Measurements from ENCODE around the gene HARS2. TPM values are rescaled to one million over a fixed set of nuclear protein-coding genes. Genes with fewer than 3 reads are reported as not detected.
"Not testable (repeated sequence)": the region's sequence is repeated elsewhere in the genome, so short reads cannot be mapped to it uniquely, and the experiment has no call there.

Gene HARS2
- total and polyA plus RNA-seq, 10 of the 15 experiments (the other 5 are each of a cell fraction or from before 2014, with no cell fraction given), result 9.3 to 34.3 (median 24.8) TPM

GRCh38 chr5:140707812-140708211 lies 16.6 kb downstream of the HARS2 start:
- no peaks in the 10 kb centered on the region for H3K4me1 ChIP-seq (ENCODE audit: control insufficient read depth, insufficient read depth, low read length)
- H2AFZ ChIP-seq (ENCODE audit: control insufficient read depth, low read depth, low read length), result no peak overlapping the region
- CTCF ChIA-PET, result interaction anchor here (1.7 kb wide), 1 partner anchor 11 kb away, joined by 4 read pairs; no protein-coding TSS in a partner anchor
- 100% methylated on average over 3 of the region's 4 CpGs for WGBS (ENCODE audit: insufficient coverage, insufficient replicate concordance, low lambda C conversion rate, missing lambda C conversion rate)
- no peaks in the 10 kb centered on the region for H3K9me3 ChIP-seq (replicated peaks; ENCODE audit: control insufficient read depth, insufficient read depth, low read length)
- ATAC-seq (no peak), FAIRE-seq (no peak), DNase-seq (ENCODE audit: low read depth, low spot score) (no peak)
- SMC1A ChIA-PET (ENCODE audit: uncharacterized antibody, unreplicated experiment), result interaction anchor here (0.8 to 1.2 kb wide), 3 partner anchors 17 to 19 kb away, joined by 4 to 5 read pairs (median 4); partner anchors contain the start of genes HARS1 and HARS2
- H4K20me1 ChIP-seq (ENCODE audit: control insufficient read depth, insufficient read depth), result no peaks in the 10 kb centered on the region
- H3K4me2 ChIP-seq (ENCODE audit: control insufficient read depth, insufficient read depth), result no peak overlapping the region
- no peak overlapping the region for H3K9ac ChIP-seq (ENCODE audit: control insufficient read depth, insufficient read depth, low read length)
- in situ Hi-C loops (cut with MboI), result no loop called here
- POLR2A ChIA-PET, result no interaction called here
- H3K27me3 ChIP-seq (replicated peaks in 1 of 2; ENCODE audit: control insufficient read depth in 2 of 2, insufficient read depth in 2 of 2, low read length in 1 of 2), result no peaks in the 10 kb centered on the region
- BruUV-seq (replicated peaks), result no TSS peak
- TF ChIP-seq POLR2AphosphoS5 (IDR thresholded peaks at IDR 0.05; ENCODE audit: low read length) (peak; percentile 50; the same call in 1 of the 2 replicates), STAT3 (IDR thresholded peaks at IDR 0.05; ENCODE audit: low read depth, low read length) (no peak)
- no peak overlapping the region for H3K27ac ChIP-seq (ENCODE audit: control insufficient read depth, insufficient read depth)
- no peaks in the 10 kb centered on the region for H3K79me2 ChIP-seq (ENCODE audit: control insufficient read depth, insufficient read depth, low read length)
- H3K36me3 ChIP-seq (ENCODE audit: control insufficient read depth in 2 of 2, insufficient read depth in 2 of 2, low read length in 1 of 2), result peaks cover 11 to 24% of the 10 kb centered on the region in 2 experiments
- RAD21 ChIA-PET (ENCODE audit: unreplicated experiment), result no interaction called here
- no peak overlapping the region for H3K4me3 ChIP-seq
- intact Hi-C loops (cut with micrococcal nuclease; ENCODE audit: unreplicated experiment), result no loop called here

GRCh38 chr5:140708787-140709186 lies 17.5 kb downstream of the HARS2 start:
- BruUV-seq (replicated peaks); in situ Hi-C loops (cut with MboI); H3K9me3 ChIP-seq (replicated peaks; ENCODE audit: control insufficient read depth, insufficient read depth, low read length); POLR2A ChIA-PET; H4K20me1 ChIP-seq (ENCODE audit: control insufficient read depth, insufficient read depth); H3K4me1 ChIP-seq (ENCODE audit: control insufficient read depth, insufficient read depth, low read length); H3K4me2 ChIP-seq (ENCODE audit: control insufficient read depth, insufficient read depth); H3K79me2 ChIP-seq (ENCODE audit: control insufficient read depth, insufficient read depth, low read length); FAIRE-seq; ATAC-seq; H3K27ac ChIP-seq (ENCODE audit: control insufficient read depth, insufficient read depth); intact Hi-C loops (cut with micrococcal nuclease; ENCODE audit: unreplicated experiment); RAD21 ChIA-PET (ENCODE audit: unreplicated experiment); H3K4me3 ChIP-seq; H2AFZ ChIP-seq (ENCODE audit: control insufficient read depth, low read depth, low read length); H3K27me3 ChIP-seq (replicated peaks in 1 of 2; ENCODE audit: control insufficient read depth in 2 of 2, insufficient read depth in 2 of 2, low read length in 1 of 2); DNase-seq (ENCODE audit: low read depth, low spot score); H3K9ac ChIP-seq (ENCODE audit: control insufficient read depth, insufficient read depth, low read length): not testable (repeated sequence)
- ChIA-PET SMC1A (ENCODE audit: uncharacterized antibody, unreplicated experiment) (interaction anchor here (0.8 to 1.2 kb wide), 2 partner anchors 17 to 18 kb away, joined by 4 to 5 read pairs; partner anchors contain the start of genes HARS1 and HARS2), CTCF (interaction anchor here (1.1 to 3.4 kb wide), 3 partner anchors 8 to 307 kb away, joined by 3 to 13 read pairs (median 4); partner anchors contain the start of genes ANKHD1 and ZMAT2)
- peaks cover 9 to 20% of the 10 kb centered on the region in 2 experiments for H3K36me3 ChIP-seq (ENCODE audit: control insufficient read depth in 2 of 2, insufficient read depth in 2 of 2, low read length in 1 of 2)
- 87% methylated on average over 9 of the region's 9 CpGs for WGBS (ENCODE audit: insufficient coverage, insufficient replicate concordance, low lambda C conversion rate, missing lambda C conversion rate)

Measured in GM12878 (cell line).